DMS53 (cell line): ENCODE data around the gene ACER3.
"Not testable (repeated sequence)": the region's sequence is repeated elsewhere in the genome, so short reads cannot be mapped to it uniquely, and the experiment has no call there.

Experiments used
- DNase-seq: peaks from one replicate; lab custom pipeline; 2025; lab: John Stamatoyannopoulos, UW

The ACER3 gene

DNA sequence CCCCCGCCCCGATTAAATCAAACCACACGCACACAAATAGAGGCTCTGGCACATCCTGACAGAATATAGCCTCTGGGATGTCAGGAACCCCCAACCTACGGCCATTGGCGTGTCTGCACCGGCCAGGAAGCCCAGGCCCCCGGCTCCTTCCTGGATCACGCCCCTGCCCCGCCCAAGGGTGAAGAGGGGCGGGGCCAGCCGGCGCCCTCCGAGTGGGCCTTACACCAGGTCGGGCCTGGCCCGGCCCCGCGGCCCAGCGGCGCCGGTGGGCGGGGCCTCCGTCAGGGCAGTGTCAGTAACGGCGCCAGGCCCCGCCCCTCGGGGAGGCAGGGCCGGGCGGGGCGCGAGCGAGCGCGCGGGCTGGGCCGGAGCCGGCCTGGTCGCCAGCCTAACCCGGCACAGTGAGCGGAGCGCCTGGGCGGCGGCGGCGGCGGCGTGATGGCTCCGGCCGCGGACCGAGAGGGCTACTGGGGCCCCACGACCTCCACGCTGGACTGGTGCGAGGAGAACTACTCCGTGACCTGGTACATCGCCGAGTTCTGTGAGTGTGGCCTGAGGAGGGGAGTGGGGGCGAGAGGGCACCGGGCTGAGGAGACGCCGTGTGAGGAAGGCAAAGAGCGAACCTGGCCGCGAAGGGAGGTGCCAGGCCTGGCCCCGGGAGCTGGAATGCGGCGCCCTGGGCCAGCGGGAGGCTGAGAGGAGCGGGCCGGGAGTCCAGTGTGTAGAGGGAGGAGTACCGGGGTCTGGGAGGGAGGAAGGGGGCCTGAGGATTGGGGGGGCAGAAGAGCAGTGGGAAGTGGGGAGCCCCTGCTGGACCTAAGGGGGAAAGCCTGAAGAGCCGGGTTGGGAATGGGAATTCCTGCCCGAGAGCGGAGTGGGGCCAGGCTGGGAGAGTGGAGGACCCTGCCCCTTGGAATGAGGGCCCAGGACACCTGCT, at the start of gene ACER3:
ACER3 (plus strand) TSS at position 380 of the 937 bp plus-strand sequence; CDS start at position 439, 59 bp downstream.
- peak; percentile 99 for DNase-seq

DNA sequence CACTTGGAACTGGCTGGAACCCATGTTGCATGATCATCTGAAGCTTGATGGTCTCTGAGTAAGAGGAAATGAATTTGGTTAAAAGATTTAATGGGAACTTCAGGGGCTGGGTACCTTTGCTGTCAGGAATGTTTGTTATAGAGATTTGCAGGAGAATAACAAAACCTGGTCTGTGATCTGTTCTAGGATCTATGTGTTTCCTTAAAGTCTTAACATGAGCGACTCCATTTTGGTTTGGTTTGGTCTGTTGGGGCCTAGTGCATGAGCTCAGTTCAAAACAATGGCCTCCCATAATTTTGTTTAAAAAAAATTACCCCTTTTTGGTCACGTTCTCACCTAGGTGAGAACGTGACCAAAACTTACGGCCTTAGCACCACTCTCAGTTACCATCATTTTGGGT, 49.5 kb upstream of the ACER3 start:
- no peak for DNase-seq

DNA sequence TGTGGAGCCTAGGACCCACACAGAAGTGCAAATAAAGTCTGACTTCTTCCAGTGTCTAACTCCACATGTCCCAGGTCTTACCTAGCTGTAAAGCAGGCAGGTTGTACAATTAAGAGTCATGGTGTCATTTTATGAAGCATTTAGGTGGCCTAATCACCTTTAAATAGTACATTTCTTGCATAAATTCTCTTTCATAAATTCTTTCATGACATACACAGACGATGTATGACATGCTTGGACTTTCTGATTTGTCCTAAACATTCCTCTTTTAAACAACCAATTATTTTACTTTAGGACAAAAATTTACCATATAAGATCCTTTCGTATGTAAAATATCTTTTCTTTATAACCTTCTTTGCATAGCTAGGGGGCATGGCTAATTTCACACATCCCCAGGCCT, 46.3 kb upstream of the ACER3 start:
- no peak for DNase-seq

DNA sequence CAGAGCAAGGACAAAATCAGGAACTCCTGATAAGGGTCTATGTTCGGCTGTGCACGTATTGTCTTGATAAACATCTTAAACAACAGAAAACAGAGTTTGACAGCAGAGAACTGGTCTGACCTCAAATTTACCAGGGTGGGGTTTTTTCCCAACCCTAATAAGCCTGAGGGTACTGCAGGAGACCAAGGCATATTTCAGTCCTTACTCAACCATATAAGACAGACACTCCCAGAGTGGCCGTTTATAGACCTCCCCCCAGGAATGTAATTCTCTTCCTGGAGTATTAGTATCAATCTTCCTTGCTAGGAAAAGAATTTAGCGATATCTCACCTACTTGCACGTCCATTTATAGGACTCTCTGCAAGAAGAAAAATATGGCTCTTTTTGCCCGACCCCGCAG, 45.0 kb upstream of the ACER3 start:
- DNase-seq: peak; percentile 52

DNA sequence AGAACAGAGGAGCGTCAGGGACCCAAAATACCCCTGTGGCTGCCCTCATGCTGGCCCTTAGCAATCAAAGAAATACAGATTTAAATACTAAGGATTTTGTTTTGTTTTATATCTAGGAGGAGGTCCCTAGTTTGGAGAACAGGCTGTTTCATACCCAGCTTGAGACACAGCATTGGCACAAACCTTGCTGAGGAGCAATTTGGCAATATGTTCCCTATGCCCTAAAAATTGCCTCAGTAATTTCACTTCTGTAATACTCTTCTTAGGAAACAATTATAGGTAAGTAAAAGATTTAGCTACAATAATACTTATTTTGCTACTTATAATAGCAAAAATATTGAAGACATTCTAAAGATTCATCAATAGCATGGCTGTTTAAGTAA, 40.5 kb upstream of the ACER3 start:
- DNase-seq: no peak

DNA sequence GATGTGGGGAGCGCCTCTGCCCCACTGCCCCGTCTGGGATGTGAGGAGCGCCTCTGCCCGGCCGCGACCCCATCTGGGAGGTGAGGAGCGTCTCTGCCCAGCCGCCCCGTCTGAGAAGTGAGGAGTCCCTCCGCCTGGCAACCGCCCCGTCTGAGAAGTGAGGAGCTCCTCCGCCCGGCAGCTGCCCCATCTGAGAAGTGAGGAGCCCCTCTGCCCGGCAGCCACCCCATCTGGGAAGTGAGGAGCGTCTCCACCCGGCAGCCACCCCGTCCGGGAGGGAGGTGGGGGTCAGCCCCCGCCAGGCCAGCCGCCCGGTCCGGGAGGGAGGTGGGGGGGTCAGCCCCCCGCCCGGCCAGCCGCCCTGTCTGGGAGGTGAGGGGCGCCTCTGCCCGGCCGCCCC, 39.3 kb upstream of the ACER3 start:
- DNase-seq: not testable (repeated sequence)

DNA sequence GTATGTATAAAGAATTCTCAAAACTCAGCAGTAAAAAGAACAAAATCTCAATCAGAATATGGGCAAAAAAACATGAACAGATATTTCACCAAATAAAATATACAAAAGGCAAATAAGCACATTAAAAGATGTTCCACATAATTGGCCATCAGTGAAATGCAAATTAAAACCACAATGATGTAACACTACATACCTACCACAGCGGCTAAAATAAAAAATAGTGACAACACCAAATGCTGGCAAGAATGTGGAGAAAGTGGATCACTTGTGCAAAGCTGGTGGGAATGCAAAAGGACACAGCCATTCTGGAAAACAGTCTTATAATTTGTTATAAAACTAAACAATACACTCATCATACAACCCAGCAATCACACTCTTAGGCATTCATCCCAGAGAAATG, 38.3 kb upstream of the ACER3 start:
- no peak for DNase-seq

DNA sequence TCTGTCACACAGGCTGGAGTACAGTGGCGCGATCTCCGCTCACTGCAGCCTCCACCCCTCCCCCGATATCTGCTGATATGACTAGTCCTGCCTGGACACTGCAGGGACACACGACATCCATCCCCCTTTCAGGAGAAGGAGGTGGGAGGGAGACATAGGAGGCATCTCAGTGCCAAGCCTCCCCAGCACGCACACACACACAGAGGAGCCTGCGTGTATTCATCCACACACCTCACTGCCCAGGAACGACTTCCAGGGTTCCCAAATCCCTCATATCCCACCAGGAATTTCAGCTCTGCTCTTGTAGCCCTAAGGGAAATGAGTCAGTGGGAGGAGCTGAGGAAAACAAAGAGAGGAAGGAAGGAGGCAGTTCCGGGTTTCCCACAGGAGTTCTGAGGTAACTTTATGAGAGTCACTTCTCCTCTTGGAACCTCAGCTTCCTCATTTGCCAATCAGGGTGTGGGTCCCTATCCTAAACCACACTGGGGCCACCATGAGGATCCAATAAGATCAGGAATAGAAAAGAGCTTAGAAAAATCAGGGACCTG, 37.2 kb upstream of the ACER3 start:
- peak; percentile 45 for DNase-seq

DNA sequence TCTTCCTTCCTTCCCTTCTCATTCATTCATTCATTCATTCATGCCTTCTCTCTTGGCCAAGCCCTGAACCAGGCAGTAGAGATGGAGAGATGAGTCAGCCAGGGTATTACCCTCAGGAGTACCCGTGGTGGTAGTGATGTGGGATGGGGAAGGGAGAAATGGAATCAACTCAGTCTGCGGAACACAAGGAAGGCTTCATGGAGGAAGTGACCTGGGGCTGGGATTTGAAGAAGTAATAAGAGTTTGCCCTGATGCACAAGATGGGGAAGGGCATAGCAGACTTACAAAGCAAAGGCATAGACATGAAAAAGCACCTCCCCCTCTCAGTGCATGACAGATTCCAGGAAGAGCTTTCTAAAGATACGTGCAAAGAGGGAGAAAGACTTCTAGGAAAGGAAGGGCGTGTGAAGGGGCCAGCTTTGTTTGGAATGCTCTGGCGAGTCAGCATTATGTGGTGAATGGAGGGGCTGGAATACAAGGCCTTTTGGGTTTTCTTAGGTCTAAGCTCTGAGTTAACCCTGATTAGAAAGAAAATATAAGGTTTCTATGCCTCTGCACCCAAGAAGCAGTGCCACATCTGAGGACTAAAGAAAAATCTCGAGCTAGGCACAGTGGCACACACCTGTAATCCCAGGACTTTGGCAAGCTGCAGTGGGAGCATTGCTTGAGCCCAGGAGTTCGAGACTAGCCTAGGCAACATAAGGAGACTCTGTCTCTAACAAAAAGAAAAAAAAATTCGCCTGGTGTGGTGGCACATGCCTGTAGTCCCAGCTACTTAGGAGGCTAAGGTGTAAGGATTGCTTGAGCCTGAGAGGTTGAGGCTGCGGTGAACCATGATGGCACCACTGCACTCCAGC, 36.4 kb upstream of the ACER3 start:
- no peak for DNase-seq

DNA sequence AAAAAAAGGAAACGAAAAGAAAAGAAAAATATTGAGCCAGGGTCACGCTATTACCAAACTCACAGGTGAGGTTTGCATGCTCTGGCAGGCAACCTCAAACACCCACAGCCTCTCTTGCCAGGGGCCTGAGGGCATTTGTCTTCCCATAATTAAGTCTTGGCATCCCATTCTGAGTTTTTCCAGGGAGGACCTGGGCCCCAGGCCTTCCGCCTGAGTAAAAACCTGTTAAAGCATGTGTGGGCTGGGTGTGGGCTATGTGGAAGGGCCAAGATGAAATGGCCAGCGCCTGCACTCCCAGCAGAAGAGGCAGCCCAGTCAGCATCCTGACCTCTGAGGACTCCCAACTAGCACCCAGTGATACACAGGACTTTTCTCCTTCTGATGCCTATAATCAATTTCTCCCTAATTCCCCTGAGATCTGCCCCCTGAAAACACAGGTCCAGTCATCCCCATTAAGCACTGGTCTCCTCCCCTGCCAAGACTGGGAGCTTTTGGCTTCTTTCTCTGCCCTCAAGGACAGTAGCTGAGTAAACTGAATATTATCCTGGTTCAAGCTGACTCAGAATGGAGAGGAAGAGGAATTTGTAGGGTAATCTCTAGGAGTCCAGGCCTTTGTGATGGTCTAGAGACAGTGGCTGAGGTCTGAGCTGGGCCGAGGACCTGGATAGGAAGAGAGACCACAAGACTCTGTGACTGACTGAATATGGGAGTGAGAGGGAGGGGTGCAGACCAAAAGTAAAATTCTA, 35.6 kb upstream of the ACER3 start:
- no peak for DNase-seq

DNA sequence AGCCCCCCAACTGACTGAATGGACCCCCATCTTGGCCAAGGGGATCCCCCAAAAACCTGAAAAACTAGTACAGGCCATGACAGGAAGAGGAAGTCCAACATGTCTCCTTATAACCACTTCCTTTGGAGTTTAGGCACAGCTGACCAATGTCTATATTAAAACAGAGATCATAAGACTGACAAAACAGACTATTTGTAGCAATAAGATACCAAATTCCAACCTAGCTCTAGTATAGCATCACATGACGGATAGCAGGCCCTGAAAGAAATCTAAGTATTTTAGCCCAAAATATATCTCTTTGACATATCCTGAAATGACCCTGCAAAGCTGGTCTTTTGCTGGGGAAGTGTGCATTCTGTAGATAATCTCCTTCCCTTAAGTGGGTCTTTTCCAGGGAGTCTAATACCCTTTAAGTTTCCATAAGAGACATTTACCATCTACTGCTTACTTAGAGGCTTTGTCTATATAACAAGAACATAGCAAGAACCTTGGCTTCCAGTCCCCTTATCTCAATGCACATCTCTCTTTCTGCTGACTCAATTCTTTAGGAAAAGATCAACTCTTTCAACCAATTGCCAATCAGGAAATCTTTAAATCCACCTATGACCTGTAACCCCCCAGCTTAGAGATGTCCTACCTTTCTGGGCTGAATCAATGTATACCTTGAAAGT, 34.9 kb upstream of the ACER3 start:
- DNase-seq: no peak

DNA sequence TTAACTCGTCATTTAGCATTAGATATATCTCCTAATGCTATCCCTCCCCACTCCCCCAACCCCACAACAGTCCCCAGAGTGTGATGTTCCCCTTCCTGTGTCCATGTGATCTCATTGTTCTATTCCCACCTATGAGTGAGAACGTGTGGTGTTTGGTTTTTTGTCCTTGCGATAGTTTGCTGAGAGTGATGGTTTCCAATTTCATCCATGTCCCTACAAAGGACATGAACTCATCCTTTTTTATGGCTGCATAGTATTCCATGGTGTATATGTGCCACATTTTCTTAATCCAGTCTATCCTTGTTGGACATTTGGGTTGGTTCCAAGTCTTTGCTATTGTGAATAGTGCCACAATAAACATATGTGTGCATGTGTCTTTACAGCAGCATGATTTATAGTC, 34.2 kb upstream of the ACER3 start:
- not testable (repeated sequence) for DNase-seq

DNA sequence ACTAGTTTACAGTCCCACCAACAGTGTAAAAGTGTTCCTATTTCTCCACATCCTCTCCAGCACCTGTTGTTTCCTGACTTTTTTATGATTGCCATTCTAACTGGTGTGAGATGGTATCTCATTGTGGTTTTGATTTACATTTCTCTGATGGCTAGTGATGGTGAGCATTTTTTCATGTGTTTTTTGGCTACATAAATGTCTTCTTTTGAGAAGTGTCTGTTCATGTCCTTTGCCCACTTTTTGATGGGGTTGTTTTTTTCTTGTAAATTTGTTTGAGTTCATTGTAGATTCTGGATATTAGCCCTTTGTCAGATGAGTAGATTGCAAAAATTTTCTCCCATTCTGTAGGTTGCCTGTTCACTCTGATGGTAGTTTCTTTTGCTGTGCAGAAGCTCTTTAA, 33.7 kb upstream of the ACER3 start:
- DNase-seq: not testable (repeated sequence)

DNA sequence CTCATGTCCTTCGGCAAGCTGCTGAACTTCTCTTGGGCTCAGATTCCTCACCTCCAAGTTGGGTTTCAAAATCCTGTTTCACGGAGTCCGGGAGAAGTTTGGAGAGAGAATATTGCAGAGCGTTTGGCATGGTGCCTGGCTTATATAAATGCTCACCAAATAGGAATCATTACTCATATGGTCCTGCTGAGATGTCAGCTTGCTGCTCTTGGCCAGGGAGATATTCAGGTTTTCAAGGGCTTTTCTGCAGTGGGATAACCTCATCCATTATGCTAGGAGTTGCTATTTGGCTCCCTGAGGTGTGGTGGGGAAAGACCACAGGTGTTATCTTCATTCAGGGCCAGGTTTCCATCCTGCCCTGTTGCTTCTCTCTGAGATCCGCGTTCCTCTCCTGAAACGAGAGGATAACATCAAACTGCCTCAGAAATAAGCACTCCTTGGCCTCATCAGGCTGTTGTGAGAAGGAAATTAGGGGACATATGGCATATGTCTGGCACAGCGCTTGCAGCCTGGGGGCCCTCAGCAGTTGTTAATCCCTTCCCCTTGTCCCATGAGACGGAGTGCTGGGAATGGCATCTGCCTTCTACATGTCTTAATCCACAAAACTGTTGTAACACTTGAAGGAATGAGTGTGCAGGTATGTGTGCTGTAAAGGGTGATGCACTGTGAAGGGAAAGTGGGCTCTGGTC, 29.9 kb upstream of the ACER3 start:
- DNase-seq: no peak

DNA sequence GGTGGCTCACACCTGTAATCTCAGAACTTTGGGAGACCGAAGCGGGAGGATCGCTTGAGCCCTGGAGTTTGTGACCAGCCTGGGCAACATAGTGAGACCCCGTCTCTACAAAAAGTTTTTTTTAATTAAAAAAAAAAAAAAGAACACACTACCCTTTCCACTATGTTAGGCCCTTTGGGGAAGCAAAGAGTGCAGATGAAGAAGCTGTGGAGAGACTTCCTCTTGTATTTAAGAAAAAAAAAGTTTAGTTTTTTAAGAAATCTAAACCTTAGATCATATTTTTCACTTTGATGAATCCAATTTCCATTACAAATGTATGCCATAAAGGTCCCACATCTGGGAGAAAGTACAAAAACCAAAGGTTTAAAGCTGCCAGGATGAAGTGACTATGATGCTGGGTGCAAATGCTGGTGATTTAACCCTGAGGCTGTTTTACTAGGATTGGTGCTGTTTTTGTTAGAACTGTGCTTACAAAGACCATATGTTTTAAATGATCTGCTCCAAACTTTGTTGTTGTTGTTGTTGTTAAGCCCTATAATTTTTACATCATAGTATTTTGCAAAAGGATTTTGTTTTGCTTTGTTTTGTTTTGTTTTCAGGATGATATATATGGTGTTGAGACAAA, 28.9 kb upstream of the ACER3 start:
- DNase-seq: no peak

DNA sequence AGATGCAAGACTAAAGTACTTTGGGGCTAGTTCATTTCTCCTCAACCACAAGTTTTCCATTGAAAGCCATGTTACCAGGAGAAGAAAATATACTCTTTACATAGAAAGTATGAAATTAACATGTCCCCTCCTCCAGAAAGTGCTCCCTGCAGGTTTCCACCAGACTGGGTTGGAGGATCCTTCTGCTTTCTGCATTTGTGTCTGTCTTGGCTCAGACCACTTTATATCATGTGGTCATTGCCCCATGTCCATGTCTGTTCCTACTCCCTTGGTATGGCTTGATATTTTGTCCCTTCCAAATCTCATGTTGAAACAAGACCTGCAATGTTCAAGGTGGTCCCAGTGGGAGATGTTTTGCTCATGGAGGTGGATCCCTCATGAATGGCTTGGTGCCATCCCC, 28.4 kb upstream of the ACER3 start:
- no peak for DNase-seq

DNA sequence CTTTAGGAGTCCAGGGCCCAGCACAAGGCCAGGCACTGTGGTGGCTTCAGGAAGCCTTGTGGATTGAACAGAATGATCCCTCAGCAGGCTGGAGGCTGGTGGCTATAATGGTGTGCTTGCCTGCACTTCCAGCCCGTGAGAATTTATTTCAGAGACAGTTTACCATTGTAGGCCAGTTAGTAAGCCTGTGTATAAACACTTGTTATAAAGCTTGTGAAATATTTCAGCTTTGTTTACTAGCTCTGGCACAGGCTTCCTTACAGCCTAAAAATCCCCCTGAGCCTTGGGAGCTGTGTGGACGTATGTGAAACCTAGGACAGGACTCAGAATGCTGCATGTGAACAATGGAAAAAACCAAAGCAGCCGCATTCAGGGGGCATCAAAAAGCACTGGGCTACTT, 26.6 kb upstream of the ACER3 start:
- no peak for DNase-seq

DNA sequence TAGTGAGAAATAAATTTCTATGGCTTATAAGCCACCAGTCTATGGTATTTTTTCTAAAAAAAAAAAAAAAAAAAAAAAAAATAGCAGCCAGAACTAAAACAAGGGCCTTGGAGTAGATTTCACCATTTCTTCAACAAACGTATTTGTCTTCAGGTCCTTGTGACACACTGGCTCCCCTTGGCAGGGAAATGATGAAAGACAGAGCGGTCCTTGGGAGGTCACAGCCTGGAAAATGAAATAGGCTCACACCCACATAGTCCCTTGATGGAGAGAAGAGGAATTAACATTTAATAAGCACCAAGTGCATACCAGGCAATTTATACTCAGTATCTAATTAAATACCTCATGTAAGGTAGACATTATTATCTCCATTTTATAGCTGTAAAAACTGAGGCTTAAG, 25.7 kb upstream of the ACER3 start:
- no peak for DNase-seq

DNA sequence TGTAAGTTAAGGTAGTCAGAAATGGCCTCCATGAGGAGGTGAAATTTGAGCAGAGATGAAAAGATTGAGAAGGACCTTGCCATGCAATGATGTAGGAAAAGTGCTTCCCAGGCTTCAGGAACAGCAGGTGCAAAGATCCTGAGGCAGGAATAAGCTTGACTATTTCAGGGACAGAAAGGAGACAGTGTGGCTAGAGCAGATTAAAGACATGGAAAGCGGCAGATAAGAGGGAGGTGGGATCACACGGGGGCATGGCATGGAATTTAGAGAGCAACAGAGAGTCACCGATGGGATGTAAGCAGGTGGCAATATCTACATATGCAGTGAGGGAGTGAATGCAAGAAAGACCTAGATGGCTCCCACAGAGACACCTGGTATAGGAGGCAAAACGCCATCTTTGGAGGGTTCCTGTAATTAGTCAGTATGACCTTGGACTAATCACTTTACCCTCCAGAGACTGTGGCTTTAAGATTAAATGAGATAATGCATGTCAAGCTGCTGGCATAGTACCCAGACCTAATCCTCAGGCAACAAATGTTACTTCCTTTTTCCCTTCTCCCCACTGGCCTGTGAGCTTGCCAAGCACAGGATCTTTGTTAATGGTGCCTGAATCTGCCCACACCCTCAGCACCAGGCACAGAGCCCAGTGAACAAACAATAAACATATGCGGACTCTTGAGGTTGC, 24.6 kb upstream of the ACER3 start:
- DNase-seq: peak; percentile 56
